Superior temporal gyrus (tissue), 1 donor: ENCODE measurements around the gene SASH1.

Source experiments
- DNase-seq: peaks from one replicate; pipeline ENCODE4 v3.0.0-alpha.2; 2016; ENCODE audit errors: extremely low spot score

SASH1 gene

GRCh38 chr6:148404456-148405054, 61.9 kb downstream of the SASH1 start:
- DNase-seq = no peak

- DNase-seq = no peak
These were observed 63.3 kb downstream of the SASH1 start for GRCh38 chr6:148405894-148406293.

GRCh38 chr6:148406579-148407371, 64.1 kb downstream of the SASH1 start:
- no peak for DNase-seq

GRCh38 chr6:148407372-148407771, 64.7 kb downstream of the SASH1 start:
- no peak for DNase-seq

GRCh38 chr6:148413321-148414091, 70.9 kb downstream of the SASH1 start:
- DNase-seq = no peak

GRCh38 chr6:148414092-148414489, 71.5 kb downstream of the SASH1 start:
- no peak for DNase-seq

- DNase-seq = no peak
These were observed 72.2 kb downstream of the SASH1 start for GRCh38 chr6:148414836-148415235.

- no peak for DNase-seq
These were observed 73.0 kb downstream of the SASH1 start for GRCh38 chr6:148415511-148416260.

GRCh38 chr6:148416330-148416965, 73.8 kb downstream of the SASH1 start:
- no peak for DNase-seq

- no peak for DNase-seq
These were observed 74.4 kb downstream of the SASH1 start for GRCh38 chr6:148417045-148417444.

GRCh38 chr6:148419430-148419829, 76.8 kb downstream of the SASH1 start:
- no peak for DNase-seq

GRCh38 chr6:148422085-148422484, 79.4 kb downstream of the SASH1 start:
- no peak for DNase-seq

- DNase-seq = no peak
These were observed 80.5 kb downstream of the SASH1 start for GRCh38 chr6:148423133-148423532.

GRCh38 chr6:148423601-148424270, 81.1 kb downstream of the SASH1 start:
- DNase-seq = no peak

- DNase-seq = no peak
These were observed 82.8 kb downstream of the SASH1 start for GRCh38 chr6:148425443-148425842.

GRCh38 chr6:148426317-148426977, 83.8 kb downstream of the SASH1 start:
- no peak for DNase-seq

GRCh38 chr6:148427333-148427732, 84.7 kb downstream of the SASH1 start:
- no peak for DNase-seq

- DNase-seq = no peak
These were observed 86.8 kb downstream of the SASH1 start for GRCh38 chr6:148429423-148429822.

- no peak for DNase-seq
These were observed 88.3 kb downstream of the SASH1 start for GRCh38 chr6:148430897-148431296.

GRCh38 chr6:148431413-148431812, 88.8 kb downstream of the SASH1 start:
- DNase-seq = no peak
